Stimulated activated CD4-positive, alpha-beta T cell treated with anti-CD3 and anti-CD28 coated beads, Interleukin-1b, Interleukin-23, amount 100 ng/mL, for 48 hours (primary cell): Measurements from ENCODE around the gene ARHGAP8.
"Not testable (repeated sequence)": the region's sequence is repeated elsewhere in the genome, so short reads cannot be mapped to it uniquely, and the experiment has no call there.

ENCODE experiments used
- DNase-seq: peaks from one replicate; pipeline ENCODE4 v3.0.0-alpha.2; 2020

ARHGAP8 gene

DNA sequence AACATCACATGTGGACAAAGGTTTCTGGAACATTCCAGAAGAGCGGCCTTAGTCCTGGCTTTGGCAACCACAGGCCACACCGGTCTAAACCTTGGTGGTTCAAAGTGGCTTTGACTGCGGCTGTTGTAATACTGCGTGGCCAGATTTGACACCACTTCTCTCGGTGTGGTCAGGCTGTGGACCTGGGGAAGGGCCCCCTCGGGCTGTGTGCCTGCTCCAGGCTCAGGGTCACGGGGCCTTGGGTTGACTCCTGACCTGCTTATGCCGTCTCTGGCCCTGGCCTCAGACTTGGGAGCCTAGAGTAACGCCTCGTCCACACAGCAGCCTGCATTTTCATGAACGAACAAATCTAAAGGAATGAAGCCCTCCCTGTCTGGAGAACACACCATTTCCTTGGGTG, 139.4 kb downstream of the ARHGAP8 start:
- DNase-seq, result no peak

GRCh38 chr22:44892243-44892642, 139.9 kb downstream of the ARHGAP8 start:
- no peak for DNase-seq

DNA sequence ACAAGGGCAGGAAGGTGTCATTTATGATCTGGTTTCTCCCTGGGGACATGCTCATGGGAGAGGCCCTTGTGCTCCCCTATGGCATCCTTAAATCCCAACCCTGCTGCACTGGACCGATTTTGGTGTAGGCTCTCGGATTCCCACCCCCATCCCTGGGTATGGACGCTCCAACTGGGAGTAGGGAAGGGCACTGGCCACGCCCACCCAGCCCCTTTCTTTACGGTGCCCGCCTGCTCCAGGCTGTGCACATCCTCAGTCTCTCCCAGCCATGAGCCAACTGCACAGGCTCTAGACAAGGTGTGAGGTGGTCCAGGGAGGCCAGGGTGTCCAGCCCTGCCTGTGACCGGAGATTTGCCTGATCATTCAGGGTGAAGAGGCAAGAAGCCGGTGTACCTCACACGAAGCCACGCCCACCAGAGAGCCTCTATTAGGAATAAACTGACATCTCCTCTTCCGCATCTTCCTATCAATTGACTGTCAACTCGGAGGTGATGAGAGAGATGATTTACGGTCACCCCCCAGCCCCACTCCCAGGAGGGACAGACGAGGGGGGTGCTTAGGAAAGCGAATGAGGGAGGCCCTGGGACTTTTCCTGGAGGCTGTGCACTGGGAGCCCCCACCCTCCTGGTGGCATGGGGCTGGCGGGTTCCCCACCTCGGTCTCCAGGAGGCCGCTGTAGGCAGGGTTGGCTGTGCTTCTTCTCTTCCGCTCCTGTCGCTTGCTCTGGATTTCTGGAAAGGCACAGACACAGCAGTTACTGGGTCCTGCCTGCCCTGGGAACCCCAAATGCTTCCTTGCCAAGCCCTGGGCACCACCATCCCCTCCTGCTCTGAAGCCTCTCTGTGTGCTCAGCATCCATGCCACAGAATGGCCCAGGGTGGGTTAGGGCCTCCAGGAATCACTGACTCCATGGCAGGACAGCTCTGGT, 140.7 kb downstream of the ARHGAP8 start:
- no peak for DNase-seq

DNA sequence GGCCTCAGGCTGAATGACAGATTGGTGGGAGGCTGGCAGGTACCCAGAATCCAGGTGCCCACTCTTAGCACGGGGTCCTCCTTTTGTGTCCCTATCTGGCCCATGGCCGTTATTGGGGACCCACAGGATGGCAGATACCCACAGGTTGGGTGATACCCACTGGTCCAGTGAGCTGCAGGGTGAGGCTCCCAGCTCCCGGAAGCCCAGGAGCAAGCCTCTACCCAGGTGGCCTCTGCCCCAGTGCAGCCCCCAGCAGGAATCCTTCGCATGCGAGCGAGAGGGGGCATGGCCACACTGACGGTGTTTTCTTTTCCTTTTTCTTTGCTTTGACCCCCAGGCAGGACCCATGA, 141.3 kb downstream of the ARHGAP8 start:
- DNase-seq, result no peak

DNA sequence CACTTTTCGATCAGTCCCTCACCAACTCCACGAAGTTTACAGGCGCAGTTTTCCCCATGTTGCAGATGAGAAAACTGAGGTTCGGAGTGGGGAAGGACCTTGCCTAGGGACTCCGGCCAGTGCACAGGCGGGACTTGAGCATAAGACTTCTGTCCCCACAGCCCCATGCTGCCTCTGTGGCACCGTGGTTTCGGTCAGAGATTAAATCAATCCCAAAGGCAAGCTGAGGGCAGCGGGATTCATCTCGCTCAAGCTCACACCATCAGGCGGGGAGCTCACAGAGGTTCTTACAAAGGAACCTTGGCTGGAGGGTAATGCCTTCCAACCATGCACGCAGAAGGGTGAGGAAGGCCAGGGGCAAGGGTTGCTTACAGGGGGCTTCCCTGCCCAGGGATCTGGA, 141.9 kb downstream of the ARHGAP8 start:
- DNase-seq, result no peak

GRCh38 chr22:44894782-44895181, 142.4 kb downstream of the ARHGAP8 start:
- no peak for DNase-seq

DNA sequence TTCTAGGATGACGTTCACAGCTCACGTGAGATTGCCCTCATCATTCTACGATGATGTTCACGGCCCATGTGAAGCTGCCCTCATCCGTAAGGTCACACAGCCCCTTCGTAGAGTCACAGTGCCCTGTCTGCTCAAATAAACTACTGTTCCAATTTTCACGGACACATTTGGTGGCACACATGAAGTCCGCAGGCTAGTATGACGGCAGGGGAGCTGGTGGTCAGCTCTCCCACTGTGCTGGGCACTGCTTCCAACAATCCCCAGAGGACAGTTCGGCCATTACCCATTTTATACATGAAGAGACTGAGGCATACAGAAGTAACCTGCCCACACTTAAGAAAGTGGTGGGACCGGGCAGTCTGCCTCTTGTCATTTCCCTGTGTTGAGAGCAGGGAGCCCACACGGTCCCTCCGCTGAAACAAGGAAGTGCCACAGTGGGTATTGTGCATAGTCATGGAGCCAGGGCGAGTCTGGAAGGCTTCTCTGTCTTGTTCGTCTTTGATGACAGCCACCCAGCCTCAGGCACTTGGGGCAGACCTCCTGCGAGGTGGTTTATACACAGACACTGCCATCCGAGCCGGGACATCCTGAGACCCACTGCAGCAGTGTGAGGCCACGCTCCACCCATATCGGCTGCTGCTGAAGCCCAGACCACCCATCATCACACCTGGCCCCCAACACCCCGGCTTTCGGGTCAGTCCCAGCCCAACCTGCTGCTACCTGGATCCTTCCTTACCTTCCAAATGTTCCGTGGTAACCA, 143.1 kb downstream of the ARHGAP8 start:
- DNase-seq, result no peak

- DNase-seq, result no peak
Measured at GRCh38 chr22:44898236-44898635, 145.9 kb downstream of the ARHGAP8 start.

DNA sequence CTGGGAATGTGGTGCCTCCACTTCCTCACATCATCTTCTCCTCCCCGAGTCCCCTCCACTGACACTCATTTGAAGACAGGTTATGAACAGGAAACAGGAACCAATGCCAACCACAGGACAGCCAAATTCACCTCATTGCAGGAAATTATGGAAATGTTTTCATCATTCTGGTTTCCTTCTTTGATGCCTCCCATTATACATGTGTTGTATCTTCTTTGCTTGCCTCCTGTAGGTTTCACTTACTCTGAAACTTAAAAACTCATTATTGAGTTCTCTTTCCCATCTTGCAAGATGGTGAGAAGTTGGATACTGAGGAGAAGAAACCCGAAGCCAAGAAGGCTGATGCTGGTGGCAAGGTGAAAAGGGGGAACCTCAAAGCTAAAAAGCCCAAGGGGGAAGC, 148.9 kb downstream of the ARHGAP8 start:
- no peak for DNase-seq

- DNase-seq, result not testable (repeated sequence)
Measured at GRCh38 chr22:44903164-44903563, 150.8 kb downstream of the ARHGAP8 start.

DNA sequence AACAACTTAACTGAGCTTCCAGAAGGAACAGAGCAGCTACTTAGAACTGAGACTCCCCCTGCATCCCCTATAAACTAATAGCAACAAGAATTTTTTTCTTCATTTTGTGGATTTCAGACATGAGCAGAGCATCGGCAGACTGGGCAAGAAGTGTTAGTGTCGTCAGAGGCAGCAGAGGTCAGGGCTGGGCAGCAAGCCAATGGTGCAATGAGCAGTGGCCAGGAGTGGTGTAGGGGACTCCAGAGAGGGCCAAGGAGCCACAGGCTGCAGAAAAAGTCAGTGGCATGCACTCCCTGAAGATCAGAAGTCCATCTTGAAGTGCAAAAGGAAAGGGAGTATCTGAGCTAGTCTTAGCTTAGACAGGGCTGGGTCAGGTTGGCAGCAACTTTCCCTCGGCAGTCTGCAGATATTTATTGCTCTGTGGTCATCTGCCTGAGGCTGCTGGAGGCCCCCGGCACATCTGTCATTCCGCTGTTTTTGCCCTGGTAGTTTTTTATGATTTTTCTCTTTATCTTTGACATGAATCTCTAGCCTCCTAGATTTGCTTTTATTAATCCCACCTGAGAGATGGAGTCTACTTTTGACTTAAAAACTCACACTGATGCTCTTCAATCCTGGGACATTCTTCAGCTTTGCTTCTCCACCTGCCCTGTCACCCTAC, 152.2 kb downstream of the ARHGAP8 start:
- DNase-seq, result not testable (repeated sequence)

DNA sequence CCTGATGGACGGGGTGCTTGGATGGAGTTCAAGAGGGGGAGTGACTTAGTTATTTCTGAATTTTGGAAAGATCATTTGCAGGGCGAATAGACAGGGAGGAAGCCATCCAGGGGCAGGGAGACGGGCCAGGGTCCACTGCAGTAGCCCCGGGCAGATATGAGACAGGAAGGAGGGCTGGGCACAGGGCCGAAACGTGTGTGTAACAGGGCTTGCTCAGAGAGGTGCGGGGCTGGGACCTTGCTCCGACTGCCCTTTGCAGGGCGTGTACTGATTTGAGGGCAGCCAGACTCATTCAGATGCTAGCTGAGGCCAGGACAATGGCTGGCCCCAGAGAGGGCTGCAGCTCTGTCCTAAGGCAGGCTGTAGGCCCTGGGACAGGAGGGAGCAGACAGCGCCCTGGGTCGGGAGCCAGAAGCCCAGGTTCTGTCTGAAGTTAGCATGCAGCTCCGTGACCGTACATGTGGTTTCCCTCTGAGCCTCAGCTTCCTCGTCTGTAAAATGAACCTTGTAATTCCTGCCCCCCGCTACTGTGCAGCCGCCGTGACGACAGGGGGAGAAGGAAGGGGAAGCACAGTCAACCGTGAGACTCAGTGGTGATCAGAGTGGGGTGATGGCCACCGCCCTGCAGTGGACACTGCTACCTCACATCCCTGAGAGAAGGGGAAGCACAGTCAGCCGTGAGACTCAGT, 154.0 kb downstream of the ARHGAP8 start:
- DNase-seq, result no peak

- no peak for DNase-seq
Measured at GRCh38 chr22:44906999-44907644, 154.7 kb downstream of the ARHGAP8 start.

DNA sequence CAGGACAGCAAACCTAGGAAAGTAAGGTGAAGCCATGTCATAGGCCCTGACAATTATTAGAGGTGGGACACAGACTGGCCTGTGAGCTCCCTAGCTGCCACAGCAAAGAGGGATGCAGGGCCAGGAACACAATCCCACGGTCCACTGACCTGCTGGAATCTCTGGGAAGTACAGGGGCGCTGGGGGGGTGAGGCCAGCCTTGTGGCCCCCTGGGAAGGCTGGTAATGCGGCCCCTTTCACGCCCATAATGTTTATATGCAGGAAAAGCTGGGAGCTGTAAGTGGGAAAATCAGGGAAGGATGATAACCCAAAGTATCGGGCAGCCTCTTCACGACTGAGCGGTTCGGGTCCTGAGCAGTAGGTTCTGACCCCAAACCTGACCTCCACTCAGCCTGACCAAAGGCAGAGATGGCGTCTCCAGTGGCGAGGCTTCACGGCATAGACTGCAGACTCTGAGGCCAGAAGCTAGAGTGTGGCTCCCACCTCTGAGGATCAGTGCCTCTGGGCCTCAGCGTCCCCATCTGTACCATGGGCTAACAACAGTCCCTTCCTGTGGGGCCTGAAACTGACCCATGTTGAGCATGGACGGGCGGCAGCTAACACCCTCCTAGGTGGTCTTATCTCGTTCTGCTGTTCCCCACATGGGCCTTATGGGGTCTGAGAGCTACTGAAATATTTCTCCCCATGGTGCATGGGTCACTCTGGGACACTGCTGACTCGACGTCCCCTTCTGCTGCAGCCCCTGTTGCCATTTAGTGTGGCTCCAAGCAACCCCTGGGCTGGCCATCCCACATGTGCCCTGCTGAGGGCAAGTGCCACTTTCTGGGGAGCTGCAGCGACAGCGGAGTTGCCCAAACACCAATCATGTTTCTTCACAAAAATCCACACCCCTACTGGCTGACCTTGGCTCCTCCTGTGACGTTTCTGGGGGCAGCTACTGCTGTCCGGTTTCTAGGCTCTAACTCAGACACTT, 155.7 kb downstream of the ARHGAP8 start:
- DNase-seq, result no peak

DNA sequence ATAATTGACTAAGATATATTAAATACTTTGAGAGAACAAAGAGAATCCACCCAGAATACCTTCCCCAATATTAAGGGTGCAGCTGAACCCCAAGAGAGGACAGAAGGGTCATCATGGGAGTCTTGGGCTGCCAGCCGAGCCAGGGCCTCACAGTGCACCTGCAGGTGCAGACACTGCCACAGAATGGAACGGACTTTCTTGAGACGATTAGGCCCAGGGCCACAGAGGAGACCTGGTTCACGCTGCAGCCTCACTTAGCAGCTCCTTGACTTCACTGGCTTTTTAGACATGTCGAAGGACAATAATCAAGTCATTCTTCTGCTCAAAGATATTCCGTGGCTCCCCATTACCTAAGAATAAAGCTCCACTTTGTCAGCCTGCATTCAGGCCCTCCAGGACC, 156.9 kb downstream of the ARHGAP8 start:
- DNase-seq, result no peak
